Subcutaneous adipose tissue (tissue), 4 donors: ENCODE data around the gene PIGU. TPM values are rescaled to one million over a fixed set of nuclear protein-coding genes. Genes with fewer than 3 reads are reported as not detected.

ENCODE experiments used
- CTCF ChIP-seq: fragments of 450-650 bp; IDR thresholded peaks from one replicate; pipeline ENCODE4 v1.5.1; 2016; ENCODE audit warnings: low read depth, mild to moderate bottlenecking, control low read depth, antibody characterized with exemption, moderate library complexity
- total RNA-seq, 4 donors: library from RNA; depleted of rRNA; stranded (reverse); fragments of >200 nt; gene quantifications; one replicate each; pipeline ENCODE4 v1.1.0, GENCODE V29; 2016

Gene PIGU
- total RNA-seq, 4 donors from 2014 or later, result 5.7 to 13.9 (median 7.7) TPM

- no peak for TF ChIP-seq CTCF
Measured at GRCh38 chr20:34581341-34582184, 95.3 kb downstream of the PIGU start.

- TF ChIP-seq CTCF, result no peak
Measured at GRCh38 chr20:34579979-34580940, 96.6 kb downstream of the PIGU start.

- TF ChIP-seq CTCF, result no peak
Measured at GRCh38 chr20:34579191-34579978, 97.5 kb downstream of the PIGU start.

- TF ChIP-seq CTCF, result no peak
Measured at GRCh38 chr20:34578521-34578920, 98.4 kb downstream of the PIGU start.

- no peak for TF ChIP-seq CTCF
Measured at GRCh38 chr20:34578025-34578424, 98.9 kb downstream of the PIGU start.

GRCh38 chr20:34577061-34577460 lies 99.8 kb downstream of the PIGU start:
- TF ChIP-seq CTCF, result no peak
